IMR-90 (cell line): Measurements from ENCODE around the gene LRCH3.

Experiments
- BHLHE40 ChIP-seq: fragments of 150-350 bp; IDR thresholded peaks from 2 replicates; pipeline ENCODE4 v1.6.1; 2016; ENCODE audit warnings: mild to moderate bottlenecking, low read depth, low read length
- CTCF ChIP-seq: conservative IDR thresholded peaks from 2 replicates; pipeline ENCODE4 v1.5.1; 2012; ENCODE audit warnings: mild to moderate bottlenecking, low read depth, low read length, improper control_type of control experiment
- MXI1 ChIP-seq: IDR thresholded peaks from 2 replicates; pipeline ENCODE4 v1.6.1; 2012; ENCODE audit warnings: low read depth, mild to moderate bottlenecking, low read length, moderate library complexity, borderline replicate concordance
- NFE2L2 ChIP-seq: fragments of 150-350 bp; IDR thresholded peaks from 2 replicates; pipeline ENCODE4 v1.6.1; 2016; ENCODE audit warnings: low read depth, mild to moderate bottlenecking, low read length
- POLR2A ChIP-seq: IDR thresholded peaks from 2 replicates; pipeline ENCODE4 v1.6.1; 2012; ENCODE audit warnings: mild to moderate bottlenecking, low read depth, low read length
- USF2 ChIP-seq: fragments of 150-350 bp; IDR thresholded peaks from 2 replicates; pipeline ENCODE4 v1.6.1; 2017; ENCODE audit warnings: mild to moderate bottlenecking, antibody characterized with exemption, low read length, low read depth

- TF ChIP-seq POLR2A, result no peak
- TF ChIP-seq BHLHE40, result no peak
- TF ChIP-seq USF2, result no peak
- no peak for TF ChIP-seq CTCF
- TF ChIP-seq MXI1, result no peak
- no peak for TF ChIP-seq NFE2L2
These were observed 44.2 kb upstream of the LRCH3 start for GRCh38 chr3:197746801-197747237.
